GM15510 (cell line): ENCODE measurements around the gene RFX8.

ENCODE experiments used
- POLR2A ChIP-seq: IDR thresholded peaks from 3 replicates; pipeline ENCODE4 v1.6.1; 2011; ENCODE audit warnings: borderline replicate concordance; ENCODE audit not compliant: insufficient read length; ENCODE audit errors: extremely low read depth

The RFX8 gene

DNA sequence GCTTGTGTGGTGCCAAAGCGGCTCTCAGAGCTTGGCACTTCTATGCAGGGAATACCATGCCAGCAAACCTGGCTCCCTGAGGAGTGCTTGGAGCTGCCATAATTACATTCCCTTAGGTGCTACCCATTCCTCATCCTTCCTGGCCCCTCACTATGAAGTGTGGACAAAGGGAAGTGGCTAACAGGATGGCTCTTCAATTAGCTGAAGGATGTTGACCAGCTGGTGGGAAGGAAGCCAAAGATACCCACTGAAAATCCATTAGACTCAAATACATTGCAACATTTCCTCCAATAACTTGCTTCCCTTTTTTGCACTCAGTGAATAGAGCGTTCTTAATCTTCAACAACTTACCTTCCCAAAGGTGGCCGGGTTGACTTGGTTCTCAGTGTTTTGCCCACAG, 8.5 kb downstream of the RFX8 start:
- TF ChIP-seq POLR2A: no peak

GRCh38 chr2:101464841-101465240, 10.1 kb downstream of the RFX8 start:
- TF ChIP-seq POLR2A: no peak

GRCh38 chr2:101463911-101464641, 10.8 kb downstream of the RFX8 start:
- no peak for TF ChIP-seq POLR2A

GRCh38 chr2:101463421-101463820, 11.5 kb downstream of the RFX8 start:
- no peak for TF ChIP-seq POLR2A

DNA sequence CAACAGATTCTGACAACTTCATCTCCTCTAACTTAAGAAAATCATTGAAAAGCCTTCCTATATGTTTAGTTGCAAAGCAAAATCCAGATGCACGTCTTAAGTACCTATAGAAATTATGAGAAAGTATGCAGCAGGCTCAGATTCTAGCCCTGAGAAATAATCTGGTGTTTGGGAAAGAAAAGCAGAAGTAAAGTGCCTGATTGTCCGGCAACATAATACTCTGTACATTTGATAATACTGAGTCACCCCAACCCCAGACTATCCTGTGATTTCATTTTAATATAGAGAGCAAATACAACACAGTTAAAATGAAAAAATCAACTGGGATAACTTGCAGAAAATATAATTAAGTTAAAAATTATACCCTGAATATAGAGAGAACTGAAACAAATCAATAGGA, 13.5 kb downstream of the RFX8 start:
- TF ChIP-seq POLR2A: no peak

DNA sequence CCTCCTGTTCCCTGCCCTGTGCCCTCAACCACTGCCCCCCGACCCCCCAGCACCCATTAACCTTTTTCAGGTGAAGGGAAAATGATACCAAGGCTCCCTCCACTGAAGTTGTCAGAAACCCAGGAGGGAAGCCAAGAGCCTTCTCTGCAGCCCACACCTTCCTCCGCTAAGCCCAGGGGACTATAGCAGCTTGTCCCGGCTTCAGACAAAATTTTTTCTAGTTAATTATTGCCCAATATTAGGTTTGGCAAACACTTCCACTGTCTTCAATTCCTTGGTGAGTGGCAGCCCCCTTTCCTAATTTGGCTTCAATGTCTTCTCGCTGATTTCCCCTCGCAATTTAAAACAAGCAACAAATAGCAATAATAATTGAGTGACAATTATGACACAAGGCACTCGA, 23.9 kb downstream of the RFX8 start:
- TF ChIP-seq POLR2A: no peak

DNA sequence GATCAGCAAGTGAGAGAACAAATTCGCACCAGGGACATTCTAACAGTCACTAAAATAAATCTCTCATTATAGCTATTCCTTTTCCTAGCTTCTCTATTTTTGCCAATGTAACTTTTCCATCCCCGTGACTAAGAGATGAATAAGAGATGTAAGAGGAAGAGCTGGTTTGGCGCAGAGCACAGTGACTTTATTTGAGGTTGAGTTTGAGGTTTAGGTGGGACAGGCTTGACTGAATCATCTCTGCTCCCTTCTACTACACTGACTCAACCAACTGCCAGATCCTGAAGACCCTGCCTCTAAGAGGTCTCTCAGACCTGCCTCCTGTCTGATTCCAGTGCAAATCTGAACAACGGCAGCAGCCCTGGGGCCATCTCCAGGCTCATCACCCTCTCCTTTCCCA, 28.0 kb downstream of the RFX8 start:
- no peak for TF ChIP-seq POLR2A

DNA sequence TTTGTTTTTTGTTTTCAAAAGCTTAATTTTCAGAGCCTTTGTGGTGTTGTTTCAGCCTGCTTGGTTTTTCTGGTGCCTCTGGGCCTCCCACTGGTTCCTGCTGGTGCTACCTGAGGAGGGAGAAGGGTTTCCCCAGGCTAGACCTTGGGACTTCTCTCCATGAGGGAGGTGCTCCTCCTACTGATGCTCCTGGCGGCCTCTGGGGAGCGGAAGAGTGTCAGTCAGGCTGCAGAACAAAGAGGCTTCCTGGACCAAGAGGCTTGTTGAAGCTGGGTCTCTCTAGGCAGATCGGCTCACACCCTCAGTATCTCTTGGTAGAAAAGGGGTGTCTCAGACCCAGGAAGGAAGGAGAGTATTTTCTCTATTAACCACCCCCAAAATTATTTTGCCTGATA, 32.2 kb downstream of the RFX8 start:
- TF ChIP-seq POLR2A: no peak

- no peak for TF ChIP-seq POLR2A
Measured at GRCh38 chr2:101442042-101442666, 32.8 kb downstream of the RFX8 start.

GRCh38 chr2:101440127-101440738, 34.7 kb downstream of the RFX8 start:
- TF ChIP-seq POLR2A: no peak

DNA sequence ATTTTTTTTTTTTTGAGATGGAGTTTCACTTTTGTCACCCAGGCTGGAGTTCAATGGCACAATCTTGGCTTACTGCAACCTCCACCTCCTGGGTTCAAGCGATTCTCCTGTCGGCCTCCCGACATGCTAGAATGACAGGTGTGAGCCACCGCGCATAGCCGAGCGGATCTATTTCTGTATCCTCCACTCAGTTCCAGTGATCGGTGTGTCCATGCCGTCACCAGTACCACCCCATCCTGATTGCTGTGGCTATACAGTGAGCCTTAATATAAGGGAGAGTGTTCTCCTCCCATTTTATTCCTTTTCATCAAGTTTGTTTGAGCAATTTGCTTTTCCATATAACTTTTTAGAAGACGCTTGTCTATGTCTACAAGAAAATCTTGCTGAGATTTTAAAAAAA, 35.2 kb downstream of the RFX8 start:
- TF ChIP-seq POLR2A: no peak

DNA sequence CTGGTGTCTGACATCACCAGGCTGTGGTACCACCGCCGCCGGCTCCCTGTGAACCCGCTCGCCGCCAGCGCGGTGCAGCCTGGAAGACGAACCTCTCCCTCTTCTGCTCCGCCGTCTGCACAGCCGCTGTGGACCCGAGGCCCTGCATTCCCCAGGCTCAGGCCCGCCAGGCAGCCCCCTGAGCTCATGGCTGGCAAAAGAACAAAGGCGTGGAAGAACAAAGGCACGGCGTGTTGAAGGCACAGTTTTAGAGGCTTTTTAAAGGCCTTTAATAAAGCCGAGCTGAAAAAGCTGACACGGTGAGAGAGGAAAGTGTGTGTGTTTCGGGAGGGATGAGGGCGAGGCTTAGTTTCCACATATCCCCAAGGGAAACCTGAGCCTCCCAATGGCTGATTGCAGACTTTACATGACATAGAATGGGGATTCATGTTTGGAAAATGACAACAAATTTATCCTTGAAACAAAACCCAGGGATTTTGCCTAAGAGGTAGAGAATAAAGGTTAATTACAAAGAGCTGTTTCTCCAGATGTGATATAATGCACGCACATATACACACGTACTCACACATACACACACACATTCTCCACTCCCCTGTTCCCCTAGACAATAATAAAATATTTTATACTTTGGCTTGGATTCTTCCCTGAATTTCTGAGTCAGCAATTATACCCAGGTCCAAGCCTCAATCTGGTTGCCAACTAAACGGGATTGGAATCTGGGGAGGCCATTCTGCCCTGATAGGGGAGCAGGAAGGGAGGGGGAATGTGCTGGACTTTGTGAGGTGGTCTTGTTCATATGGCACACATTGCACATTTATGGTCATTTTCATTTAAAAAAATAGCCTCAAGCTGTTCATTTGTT, 39.7 kb downstream of the RFX8 start:
- no peak for TF ChIP-seq POLR2A

DNA sequence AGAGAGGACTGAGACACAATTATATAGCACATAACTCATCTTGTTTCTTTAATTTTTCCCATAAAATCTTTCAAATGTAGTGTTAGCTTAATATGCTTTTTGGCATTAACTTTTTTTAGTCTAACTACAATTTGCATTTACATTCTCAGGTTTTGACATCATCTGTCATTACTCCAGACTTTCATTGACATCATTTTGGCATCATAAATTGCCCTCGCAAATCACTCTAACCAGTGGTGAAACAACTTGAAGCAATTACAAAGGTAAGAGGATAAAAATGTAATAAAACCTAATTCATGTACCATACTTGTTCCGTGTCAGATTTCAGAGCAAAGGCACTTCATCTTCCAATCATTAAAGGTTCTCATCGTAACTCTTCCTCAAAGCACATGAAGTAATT, 41.4 kb downstream of the RFX8 start:
- TF ChIP-seq POLR2A: no peak

GRCh38 chr2:101432411-101433181, 42.3 kb downstream of the RFX8 start:
- TF ChIP-seq POLR2A: no peak
